Panc1 (cell line): Measurements from ENCODE around the gene PDE6B. TPM values are rescaled to one million over a fixed set of nuclear protein-coding genes. Genes with fewer than 3 reads are reported as not detected.
A peak's percentile ranks its signal among the peaks of the same experiment; 100 is the strongest.

ENCODE experiments used
- ATAC-seq: fragments of 200-7000 bp; cut with Tn5 transposase; 2 replicates; pipeline ENCODE4 v1.9.1; 2020; ENCODE audit warnings: mild to moderate bottlenecking, moderate library complexity
- BruUV-seq: library from RNA; stranded (reverse); fragments of 400-500 nt; replicated peaks from 2 replicates; lab custom pipeline; 2021; lab: Mats Ljungman, UMichigan
- CTCF ChIA-PET: fragments of 300-600 bp; sonication (Branson Sonifier 250); formaldehyde crosslinking; loops from one replicate; lab custom pipeline; 2022; ENCODE audit warnings: antibody characterized with exemption; lab: Charles Lee
- POLR2A ChIA-PET: fragments of 300-600 bp; sonication (Branson Sonifier 250); formaldehyde crosslinking; loops from one replicate; lab custom pipeline; 2022; ENCODE audit warnings: antibody characterized with exemption; lab: Charles Lee
- DNase-seq: peaks from one replicate; pipeline ENCODE4 v3.0.0-alpha.2; 2010; ENCODE audit warnings: low read depth, low spot score
- H3K27ac ChIP-seq: 2 replicates; pipeline ENCODE4 v1.5.1; 2011; ENCODE audit warnings: mild to moderate bottlenecking, low read length, inconsistent platforms
- H3K27me3 ChIP-seq: fragments of 200-500 bp; sonication (Bioruptor generic); 2 replicates; pipeline ENCODE4 v1.6.0; 2014; ENCODE audit warnings: low read length, inconsistent platforms; ENCODE audit not compliant: control insufficient read depth, insufficient read depth
- H3K36me3 ChIP-seq: fragments of 200-500 bp; sonication (Bioruptor generic); 2 replicates; pipeline ENCODE4 v1.5.1; 2014; ENCODE audit warnings: inconsistent platforms, mild to moderate bottlenecking, low read length, moderate library complexity; ENCODE audit not compliant: control insufficient read depth, insufficient read depth
- H3K4me1 ChIP-seq: 2 replicates; pipeline ENCODE4 v1.5.1; 2011; ENCODE audit warnings: inconsistent platforms, mild to moderate bottlenecking, low read length, moderate library complexity; ENCODE audit not compliant: control insufficient read depth, insufficient read depth
- H3K4me3 ChIP-seq, 2 experiments: 2 replicates each; pipeline ENCODE4 v1.5.1; 2011 to 2012; ENCODE audit warnings: low read depth in 2 of 2, low read length in 2 of 2, mild to moderate bottlenecking in 2 of 2, inconsistent platforms in 1 of 2, moderate library complexity in 1 of 2
- H3K9me3 ChIP-seq: fragments of 200-500 bp; sonication (Bioruptor generic); 2 replicates; pipeline ENCODE4 v1.5.1; 2014; ENCODE audit warnings: low read depth, mild to moderate bottlenecking, inconsistent platforms, low read length, moderate library complexity; ENCODE audit not compliant: control insufficient read depth, insufficient read depth
- CTCF ChIP-seq: fragments of 450-650 bp; IDR thresholded peaks from 2 replicates; pipeline ENCODE4 v1.5.1; 2017; ENCODE audit warnings: mild to moderate bottlenecking
- POLR2AphosphoS5 ChIP-seq: IDR thresholded peaks from 2 replicates; pipeline ENCODE4 v1.6.1; 2012; ENCODE audit warnings: mild to moderate bottlenecking, low read depth, low read length, moderate library complexity
- REST ChIP-seq, 2 experiments: IDR thresholded peaks; 2 replicates each; pipeline ENCODE4 v1.6.1; 2011 to 2012; ENCODE audit warnings: low read depth in 2 of 2, control low read depth in 1 of 2, low read length in 1 of 2, mild to moderate bottlenecking in 1 of 2, moderate library complexity in 1 of 2; ENCODE audit not compliant: insufficient read depth in 1 of 2
- SIN3A ChIP-seq: IDR thresholded peaks from 2 replicates; pipeline ENCODE4 v1.6.1; 2012; ENCODE audit warnings: low read depth, mild to moderate bottlenecking, low read length, moderate library complexity, borderline replicate concordance; ENCODE audit not compliant: insufficient read depth
- TCF7L2 ChIP-seq: IDR thresholded peaks from 2 replicates; pipeline ENCODE4 v1.6.1; 2011; ENCODE audit warnings: mild to moderate bottlenecking, low read depth, low read length, inconsistent platforms
- in situ Hi-C: cut with HindIII; loops from 2 replicates; pipeline ENCODE4 v1.10.0; 2016; ENCODE audit warnings: low sequenced_read_pairs, low pct_unique_long_range_greater_than_20kb
- intact Hi-C: fragments of 100-400 bp; cut with micrococcal nuclease; formaldehyde crosslinking; loops from one replicate; pipeline ENCODE4 v1.10.0; 2022; ENCODE audit not compliant: unreplicated experiment
- total RNA-seq: library from RNA; stranded (reverse); gene quantifications from one replicate; pipeline ENCODE4 v1.2.1, GENCODE V29; 2021; ENCODE audit not compliant: unreplicated experiment

PDE6B gene
- total RNA-seq, 1 experiment from 2014 or later, result 6.5 TPM

GRCh38 chr4:687971-688853 is 62.8 kb downstream of the PDE6B start:
- in situ Hi-C loops (no loop called here), intact Hi-C loops (no loop called here)
- TF ChIP-seq SIN3A (no peak), POLR2AphosphoS5 (no peak), TCF7L2 (no peak), CTCF (no peak), REST (IDR thresholded peaks at IDR 0.05; ENCODE audit: insufficient read depth in 1 of 2, low read depth in 2 of 2, low read length in 1 of 2) (no peak)
- CTCF ChIA-PET, result no interaction called here
- ATAC-seq, result no peak
- Histone ChIP-seq H3K4me1 (peaks cover 24% of the 10 kb centered on the region), H3K27ac (peak overlapping the region; percentile 76; the same call in 1 of the 2 replicates), H3K36me3 (no peaks in the 10 kb centered on the region), H3K4me3 (no peak overlapping the region), H3K9me3 (no peaks in the 10 kb centered on the region), H3K27me3 (no peaks in the 10 kb centered on the region)
- BruUV-seq, result no TSS peak
- DNase-seq, result no peak
- POLR2A ChIA-PET, result no interaction called here

- Histone ChIP-seq H3K4me3 (no peak within 1 kb of the TSS), H3K4me1 (peaks cover 17% of the 10 kb centered on the region), H3K36me3 (no peaks in the 10 kb centered on the region), H3K9me3 (no peaks in the 10 kb centered on the region), H3K27ac (no peak within 1 kb of the TSS), H3K27me3 (no peaks in the 10 kb centered on the region)
- no peak for TF ChIP-seq TCF7L2
- DNase-seq (no peak), ATAC-seq (no peak)
- no TSS peak for BruUV-seq
- CTCF ChIA-PET, result no interaction called here
- in situ Hi-C loops, result no loop called here
- POLR2A ChIA-PET, result no interaction called here
- intact Hi-C loops, result no loop called here
Observed at GRCh38 chr4:688854-689681, 63.7 kb downstream of the PDE6B start, which contains the start of gene SLC49A3. Gene SLC49A3, minus strand, starts transcription at chr4:689151. Its CDS starts 24 bp downstream, at chr4:689127.
